ENCODE data around the gene RDH14.

Gene RDH14

GRCh38 chr2:18560031-18560796 lies at the start of gene RDH14:
TSS of gene RDH14 (minus strand) at chr2:18560653. CDS start at chr2:18560572, 81 bp downstream.
- peak; percentile 88 for DNase-seq

GRCh38 chr2:18610090-18610489 lies 49.6 kb upstream of the RDH14 start:
- no peak for DNase-seq

DNA sequence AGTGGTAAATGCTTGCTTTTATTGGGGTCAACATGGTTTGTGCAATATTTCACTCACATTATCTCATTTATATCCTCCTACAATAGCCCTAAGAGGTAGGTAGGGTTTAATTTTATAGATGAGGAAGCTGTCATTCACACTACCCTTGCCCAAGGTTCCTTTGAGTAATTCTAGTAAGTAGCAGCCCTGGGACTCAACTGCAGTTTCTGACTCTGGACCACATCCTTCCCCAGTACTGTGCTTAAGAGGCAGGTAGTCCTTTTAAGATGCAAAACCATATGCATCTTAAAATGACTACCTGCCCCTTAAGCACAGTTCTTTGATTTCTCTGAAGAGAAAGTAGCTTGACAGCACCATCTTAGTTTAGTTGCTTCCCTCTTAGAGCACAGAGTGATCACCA lies 44.7 kb upstream of the RDH14 start:
- no peak for DNase-seq

- DNase-seq, result no peak
These were observed 44.1 kb upstream of the RDH14 start for GRCh38 chr2:18604531-18604885.

- no peak for DNase-seq
These were observed 43.5 kb upstream of the RDH14 start for GRCh38 chr2:18603854-18604530.

DNA sequence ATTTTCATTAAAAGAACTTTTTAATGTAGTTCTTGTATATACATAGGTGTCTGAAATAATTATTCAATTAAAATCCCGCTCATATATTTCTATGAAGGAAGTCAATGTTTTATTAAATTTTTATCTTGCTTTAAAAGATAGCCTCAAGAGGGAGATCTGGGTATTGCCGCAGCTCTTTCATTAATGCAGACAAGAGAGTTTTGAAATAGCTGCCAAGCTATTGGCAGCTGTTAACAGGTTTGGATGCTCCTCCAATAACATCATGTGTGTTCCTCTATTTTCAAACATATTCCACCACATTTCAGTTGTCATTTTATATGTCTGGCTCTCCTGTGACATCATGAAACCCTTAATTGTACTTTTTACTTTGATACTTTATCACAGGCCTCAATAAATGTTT lies 41.8 kb upstream of the RDH14 start:
- no peak for DNase-seq

DNA sequence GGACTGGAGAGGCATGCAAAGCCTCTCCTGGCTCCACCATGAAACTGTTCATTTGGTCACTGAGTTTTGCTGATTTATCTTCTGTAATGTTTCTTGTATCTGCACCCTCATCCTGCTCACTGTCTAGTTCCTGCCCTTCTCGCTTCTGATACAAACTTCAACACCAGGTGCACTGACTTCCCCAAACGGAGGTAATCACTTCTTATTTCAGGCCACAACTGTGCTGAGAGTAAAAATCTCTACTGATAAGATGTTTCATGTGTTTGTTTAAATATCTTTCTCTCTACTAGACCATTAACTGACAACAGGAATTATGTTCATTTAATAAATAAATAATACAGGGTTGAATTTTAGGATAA lies 39.8 kb upstream of the RDH14 start:
- no peak for DNase-seq

DNA sequence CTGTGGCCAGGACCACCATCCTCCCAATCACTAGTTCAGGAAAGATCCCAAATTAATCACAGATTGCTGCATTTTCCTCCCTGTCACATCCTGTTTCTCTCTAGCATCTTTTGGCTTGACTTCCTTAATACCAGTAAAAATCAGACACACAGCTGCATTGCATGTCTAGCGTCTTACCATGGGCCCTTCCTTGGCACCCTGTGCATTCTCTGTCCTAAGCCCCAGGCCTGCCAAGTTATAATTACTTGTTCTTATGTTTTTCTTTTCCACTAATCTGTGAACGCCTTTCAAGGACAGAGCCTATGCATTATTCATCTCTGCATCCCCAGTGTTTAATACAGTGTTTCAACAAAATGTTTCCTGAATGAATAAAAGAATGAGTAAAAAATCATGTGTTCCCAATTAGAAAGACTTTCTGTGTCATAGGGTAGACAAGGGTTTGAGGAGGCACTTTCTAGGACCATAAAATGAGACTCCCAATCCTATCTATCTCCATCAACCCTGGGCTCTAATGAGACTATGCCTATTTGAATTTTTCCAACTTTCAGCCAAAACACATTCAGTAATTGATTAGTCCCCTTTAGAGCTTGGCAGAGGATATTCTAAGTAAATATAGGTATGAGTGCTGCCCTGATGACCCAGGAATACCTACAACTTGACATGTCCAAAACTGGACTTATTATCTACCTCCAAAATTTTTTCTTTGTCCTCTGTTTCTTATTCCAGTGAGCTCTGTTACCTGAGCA lies 39.2 kb upstream of the RDH14 start:
- DNase-seq, result no peak

DNA sequence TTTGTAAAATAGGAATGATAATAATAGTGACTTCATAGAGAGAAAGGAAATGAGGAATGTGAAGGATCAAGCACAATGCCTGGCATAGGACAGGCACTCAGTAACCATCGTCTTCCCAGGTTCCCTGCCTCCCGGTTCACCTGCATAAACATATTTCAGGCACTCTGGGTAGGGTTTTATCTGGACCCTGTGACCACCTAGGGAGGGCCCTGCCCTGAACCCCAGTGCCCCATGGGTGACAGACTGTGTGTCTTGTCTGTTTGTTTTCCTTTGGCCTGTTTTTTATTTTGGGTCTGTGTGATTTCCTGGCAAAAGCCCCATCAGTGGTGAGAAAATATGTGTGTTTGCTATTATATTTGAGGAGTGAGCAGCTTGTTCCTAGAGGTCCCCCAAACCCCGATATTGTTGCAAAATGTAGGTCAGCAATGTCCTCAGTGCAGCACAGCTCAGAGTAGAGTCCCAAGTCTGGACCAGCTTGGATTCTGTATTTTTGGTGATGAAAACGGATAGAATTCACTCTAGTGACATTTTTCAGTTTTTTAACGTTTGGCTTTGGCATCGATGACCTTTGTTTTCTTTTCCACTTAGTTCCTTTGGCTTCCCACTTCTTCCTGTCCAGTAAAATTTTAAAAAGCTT lies 38.5 kb upstream of the RDH14 start:
- DNase-seq, result no peak

DNA sequence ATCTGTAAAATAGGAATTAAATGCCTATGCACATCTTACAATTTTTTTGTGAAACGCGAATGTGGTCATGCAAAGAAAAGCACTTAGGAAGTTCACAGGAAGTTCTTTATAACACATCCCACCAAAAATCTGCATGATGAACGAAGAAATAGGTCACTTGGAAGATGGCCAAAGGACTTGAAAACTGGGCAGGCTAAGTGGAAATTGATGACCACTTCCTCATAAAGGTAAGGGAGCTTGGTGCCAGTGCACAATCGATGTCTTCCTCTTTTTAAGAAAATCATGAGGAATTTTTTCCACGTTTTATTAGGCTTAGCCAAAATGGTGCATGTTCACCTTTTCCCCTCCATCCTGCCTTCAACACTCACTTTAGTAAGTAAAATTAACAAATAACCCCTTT lies 37.2 kb upstream of the RDH14 start:
- no peak for DNase-seq

DNA sequence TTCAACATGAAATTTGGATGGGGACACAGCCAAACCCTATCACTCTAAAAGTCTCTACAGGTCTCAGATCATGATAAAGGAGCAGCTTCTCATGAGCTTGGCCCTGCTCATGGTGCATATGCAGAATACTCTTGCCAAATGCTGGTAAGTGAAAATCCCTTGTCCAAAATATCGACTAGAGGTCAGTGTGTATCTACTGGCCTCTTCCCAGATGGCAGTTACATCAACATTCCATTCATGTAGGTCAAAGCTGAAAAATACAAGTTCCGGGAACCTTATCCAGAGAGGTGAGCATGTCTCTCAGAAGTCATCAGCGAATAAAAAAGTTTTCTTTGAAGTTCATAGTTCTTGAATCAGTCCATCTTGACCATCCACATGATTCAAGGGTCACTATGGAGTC lies 36.5 kb upstream of the RDH14 start:
- no peak for DNase-seq

- DNase-seq, result no peak
These were observed 33.0 kb upstream of the RDH14 start for GRCh38 chr2:18593496-18593895.

DNA sequence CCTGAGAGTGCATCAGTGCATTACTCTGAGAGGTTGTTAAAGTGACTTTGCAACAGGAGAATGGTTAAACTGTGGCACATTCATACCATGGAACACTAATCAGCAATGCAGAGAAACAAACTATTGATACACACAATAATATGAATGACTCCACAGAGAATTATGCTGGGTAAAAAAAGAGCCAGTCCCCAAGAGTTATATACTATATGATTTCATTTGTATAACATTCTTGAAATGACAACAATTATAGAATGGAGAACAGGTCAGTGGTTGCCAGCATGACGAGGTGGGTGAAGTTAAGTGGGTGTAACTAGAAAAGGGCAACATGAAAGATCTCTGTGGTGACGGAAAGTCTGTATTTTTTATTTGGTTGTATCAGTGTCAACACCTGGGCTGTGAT lies 31.9 kb upstream of the RDH14 start:
- no peak for DNase-seq

DNA sequence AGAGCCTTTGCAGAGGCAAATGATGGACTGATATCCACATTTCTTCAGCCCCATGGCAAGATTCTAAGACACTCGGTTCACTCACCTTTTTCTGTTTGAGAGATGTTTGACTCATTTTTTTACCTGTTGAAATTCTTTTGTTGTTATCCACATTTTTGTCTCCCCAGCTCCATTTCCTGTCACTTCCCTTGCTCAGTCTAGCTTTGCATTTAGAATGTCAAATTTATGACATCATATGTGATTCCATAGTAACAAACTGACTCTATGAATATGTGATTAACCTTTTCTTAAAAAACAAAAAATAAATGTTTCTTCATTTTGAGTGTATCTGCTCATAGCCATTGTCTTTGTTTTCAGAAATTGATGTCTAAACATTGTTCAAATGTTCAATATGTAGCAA lies 28.9 kb upstream of the RDH14 start, which contains the start of gene NT5C1B:
Gene NT5C1B, minus strand, starts transcription at position 216 of the 400 bp plus-strand sequence. Its CDS starts 101 bp downstream, at position 115.
- DNase-seq, result no peak

DNA sequence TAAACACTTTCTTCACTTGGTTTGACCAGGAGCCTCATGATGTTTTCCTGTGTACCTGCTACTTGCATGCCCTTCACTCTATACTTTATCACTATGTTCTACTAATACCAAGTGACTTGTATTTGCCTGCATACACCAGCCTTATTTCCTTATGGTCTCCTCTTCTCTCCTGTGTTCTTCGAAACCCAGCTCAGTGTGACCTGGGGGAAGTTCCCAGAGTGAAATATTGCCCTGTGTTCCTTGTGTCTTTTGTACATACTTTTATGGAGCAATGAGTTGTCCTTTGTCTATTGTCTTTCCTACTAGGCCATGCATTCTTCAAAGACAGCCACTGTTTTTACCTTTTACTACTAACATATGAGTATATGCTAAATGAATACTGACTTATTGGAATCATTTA lies 28.3 kb upstream of the RDH14 start:
- no peak for DNase-seq

GRCh38 chr2:18588049-18588448 lies 27.6 kb upstream of the RDH14 start:
- no peak for DNase-seq

- no peak for DNase-seq
These were observed 25.1 kb upstream of the RDH14 start for GRCh38 chr2:18585526-18585925.

- no peak for DNase-seq
These were observed 24.1 kb upstream of the RDH14 start for GRCh38 chr2:18584608-18584954.

DNA sequence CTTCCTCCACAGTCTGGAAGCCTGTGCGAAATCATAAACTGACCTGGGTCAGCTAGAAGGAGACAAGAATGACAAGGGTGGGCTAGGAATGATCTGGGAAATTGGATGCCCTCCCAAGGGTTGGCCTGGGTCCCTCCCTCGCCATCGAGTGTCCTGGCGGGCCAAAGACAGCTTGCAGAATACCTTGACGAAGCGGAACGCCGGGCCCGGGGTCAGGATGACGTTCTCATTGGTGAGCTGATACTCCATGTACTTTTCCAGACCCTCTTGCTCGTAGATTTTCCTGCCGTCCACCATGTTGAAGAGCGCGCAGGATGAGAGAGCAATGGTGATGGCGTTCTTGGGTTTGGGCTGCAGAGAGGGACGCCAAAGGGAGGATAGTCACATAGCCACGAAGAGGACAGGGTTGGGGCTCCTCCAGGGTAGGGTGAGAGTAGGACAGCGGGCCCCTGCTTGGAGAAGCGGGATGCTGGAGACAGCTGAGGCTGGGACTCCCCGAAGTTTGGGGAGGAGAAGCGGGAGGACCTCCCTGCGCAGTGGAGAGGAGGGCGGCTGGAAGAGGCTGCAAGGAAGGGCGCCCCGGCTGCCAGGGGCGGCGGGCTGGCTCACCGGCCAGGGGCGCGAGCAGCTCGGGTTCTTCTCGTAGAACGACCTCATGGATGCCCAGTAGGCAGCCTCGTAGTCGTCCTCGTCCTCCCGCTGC lies 23.6 kb upstream of the RDH14 start:
- no peak for DNase-seq

GRCh38 chr2:18580606-18581005 lies 20.2 kb upstream of the RDH14 start:
- no peak for DNase-seq

DNA sequence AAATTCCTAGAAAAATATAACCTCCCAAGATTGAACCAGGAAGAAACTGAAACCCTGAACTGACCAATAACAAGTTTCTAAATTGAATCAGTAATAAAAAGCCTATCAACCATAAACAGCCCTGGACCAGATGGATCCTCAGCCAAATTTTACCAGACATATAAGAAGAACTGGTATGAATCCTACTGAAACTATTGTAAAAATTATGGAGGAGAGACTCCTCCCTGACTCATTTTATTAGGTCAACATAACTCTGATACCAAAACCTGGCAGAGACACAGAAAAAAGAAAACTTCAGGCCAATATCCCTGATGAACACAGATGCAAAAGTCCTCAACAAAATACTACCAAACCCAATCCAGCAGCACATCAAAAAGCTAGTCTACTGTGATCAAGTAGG lies 17.6 kb upstream of the RDH14 start:
- DNase-seq, result no peak

- DNase-seq, result no peak
These were observed 5.8 kb upstream of the RDH14 start for GRCh38 chr2:18566145-18566769.

DNA sequence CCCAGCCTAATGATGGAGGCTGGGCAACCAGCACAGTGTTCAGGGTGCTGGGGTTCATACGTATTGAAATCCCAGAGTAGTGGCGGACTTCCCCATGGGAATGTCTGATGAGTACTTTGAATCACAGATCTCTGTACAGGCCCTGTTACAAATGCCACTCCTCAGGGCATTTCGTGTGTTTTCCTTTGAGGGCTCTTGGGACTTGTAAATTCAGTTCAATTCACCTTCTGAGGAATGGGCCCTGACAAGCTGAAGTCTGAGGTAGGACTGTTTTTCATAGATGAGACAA lies 288 bp upstream of the RDH14 start:
- DNase-seq, result no peak
